HG02588 (cell line): ENCODE data around the gene NOC2L.
"Not testable (repeated sequence)": the region's sequence is repeated elsewhere in the genome, so short reads cannot be mapped to it uniquely, and the experiment has no call there.

Experiments
- ATAC-seq: cut with Tn5 transposase; IDR thresholded peaks from one replicate; pipeline ENCODE4 v1.9.1; 2021; ENCODE audit warnings: mild to moderate bottlenecking, moderate library complexity; ENCODE audit not compliant: unreplicated experiment

Gene NOC2L

DNA sequence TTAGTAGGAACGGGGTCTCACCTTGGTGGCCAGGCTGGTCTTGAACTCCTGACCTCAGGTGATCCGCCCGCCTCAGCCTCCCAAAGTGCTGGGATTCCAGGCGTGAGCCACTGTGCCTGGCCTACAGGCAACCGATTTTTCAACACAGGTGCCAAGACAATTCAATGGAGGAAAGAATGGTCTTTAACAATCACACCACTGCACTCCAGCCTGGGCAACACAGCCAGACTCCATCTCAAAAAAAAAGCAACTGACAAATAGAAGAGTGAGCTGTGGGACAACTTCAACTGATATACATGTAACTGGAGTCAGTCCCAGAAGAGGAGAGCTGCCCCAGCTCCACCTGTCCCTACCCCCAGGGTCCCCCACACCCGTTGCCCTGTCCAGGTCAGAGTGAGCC is 35.5 kb upstream of the NOC2L start:
- not testable (repeated sequence) for ATAC-seq

- ATAC-seq: no peak
Measured at GRCh38 chr1:993379-993995, 34.4 kb upstream of the NOC2L start.

DNA sequence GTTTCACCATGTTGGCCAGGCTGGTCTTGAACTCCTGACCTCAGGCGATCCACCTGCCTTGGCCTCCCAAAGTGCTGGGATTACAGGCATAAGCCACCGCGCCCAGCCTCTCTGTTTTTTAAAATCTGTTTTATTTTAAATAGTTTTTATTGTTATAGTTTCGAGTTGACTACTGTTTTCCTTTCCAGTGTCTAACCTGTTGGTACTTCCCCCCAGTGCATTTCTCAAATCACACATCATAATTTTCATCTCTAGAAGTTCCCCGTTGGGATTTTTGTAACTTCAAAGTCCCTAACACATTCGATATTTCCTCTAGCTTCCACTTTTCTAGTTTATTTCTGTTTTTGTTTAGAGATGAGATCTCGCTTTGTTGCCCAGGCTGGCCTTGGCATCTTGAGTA is 33.3 kb upstream of the NOC2L start:
- no peak for ATAC-seq

DNA sequence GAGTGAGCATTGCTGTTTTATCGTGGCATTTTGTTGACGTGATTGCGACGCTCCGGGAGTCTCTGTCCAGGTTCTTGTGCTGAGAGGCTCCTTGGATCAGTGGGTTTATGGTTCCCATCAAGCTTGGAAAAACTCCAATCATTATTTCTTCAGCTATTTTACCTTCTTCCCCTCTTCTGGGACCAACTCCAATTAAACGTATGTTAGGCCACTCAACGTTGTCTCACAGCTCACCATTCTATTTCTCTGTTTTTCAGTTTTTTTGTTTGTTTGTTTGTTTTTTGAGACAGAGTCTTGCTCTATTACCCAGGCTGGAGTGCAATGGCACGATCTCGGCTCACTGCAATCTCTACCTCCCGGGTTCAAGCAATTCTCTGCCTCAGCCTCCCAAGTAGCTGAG is 32.8 kb upstream of the NOC2L start:
- no peak for ATAC-seq

DNA sequence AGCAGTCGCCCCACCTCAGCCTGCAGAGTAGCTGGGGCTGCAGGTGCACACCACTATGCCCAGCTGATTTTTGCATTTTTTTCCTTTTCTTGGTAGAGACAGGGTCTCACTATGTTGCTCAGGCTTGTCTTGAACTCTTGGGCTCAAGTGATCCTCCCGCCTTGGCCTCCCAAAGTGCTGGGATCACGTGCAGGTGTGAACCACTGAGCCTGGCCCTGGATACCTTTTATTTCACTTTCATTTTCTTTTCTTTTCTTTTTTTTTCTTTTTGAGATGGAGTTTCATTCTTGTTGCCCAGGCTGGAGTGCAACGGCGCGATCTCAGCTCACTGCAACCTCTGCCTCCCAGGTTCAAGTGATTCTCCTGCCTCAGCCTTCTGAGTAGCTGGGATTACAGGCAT is 32.2 kb upstream of the NOC2L start:
- ATAC-seq: not testable (repeated sequence)

- not testable (repeated sequence) for ATAC-seq
Measured at GRCh38 chr1:988061-988460, 29.0 kb upstream of the NOC2L start.

- no peak for ATAC-seq
Measured at GRCh38 chr1:985126-985525, 26.1 kb upstream of the NOC2L start.

DNA sequence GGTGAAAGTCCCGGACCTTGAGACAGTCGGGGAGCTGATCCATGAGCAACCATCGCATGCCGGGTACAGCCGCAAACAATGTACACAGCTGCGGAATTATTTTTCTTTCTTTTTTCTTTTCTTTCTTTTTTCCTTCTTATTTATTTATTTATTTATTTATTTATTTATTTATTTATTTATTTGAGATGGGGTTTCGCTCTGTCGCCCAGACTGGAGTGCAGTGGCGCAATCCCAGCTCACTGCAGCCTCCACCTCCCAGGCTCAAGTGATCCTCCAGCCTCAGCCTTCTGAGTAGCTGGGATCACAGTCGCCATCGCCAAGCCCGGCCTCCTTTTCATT is 25.4 kb upstream of the NOC2L start:
- ATAC-seq: no peak

DNA sequence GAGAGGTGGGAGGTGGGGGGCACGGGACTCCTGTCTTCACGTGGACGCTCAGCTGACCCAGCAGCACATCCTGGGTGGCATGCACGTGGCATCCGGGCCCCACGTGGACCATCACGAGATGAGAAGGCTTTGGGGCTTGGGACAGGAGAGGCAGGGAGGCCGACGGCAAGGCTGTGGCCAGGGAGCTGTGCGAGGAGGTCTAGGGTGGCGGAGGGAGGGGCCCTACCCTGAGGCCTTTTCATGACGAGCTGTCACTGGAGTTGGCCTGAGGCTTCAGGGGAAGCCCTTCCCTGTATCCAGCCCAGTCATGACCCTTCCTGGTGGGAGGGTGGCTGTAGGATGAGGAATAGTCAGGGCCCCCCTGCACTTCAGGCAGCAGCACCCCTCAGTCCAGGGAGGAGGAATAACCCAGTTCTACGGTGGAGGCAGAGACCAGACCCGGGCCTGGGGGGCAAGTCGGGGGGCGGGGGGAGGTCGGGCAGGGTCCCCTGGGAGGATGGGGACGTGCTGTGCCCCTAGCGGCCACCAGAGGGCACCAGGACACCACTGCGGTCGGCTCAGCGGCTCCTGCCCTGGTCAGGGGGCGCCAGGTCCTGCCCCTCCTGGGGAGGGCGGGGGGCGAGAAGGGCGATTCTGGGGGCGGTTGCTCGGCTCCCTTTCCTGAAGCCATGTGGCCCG is 24.9 kb upstream of the NOC2L start:
- no peak for ATAC-seq

DNA sequence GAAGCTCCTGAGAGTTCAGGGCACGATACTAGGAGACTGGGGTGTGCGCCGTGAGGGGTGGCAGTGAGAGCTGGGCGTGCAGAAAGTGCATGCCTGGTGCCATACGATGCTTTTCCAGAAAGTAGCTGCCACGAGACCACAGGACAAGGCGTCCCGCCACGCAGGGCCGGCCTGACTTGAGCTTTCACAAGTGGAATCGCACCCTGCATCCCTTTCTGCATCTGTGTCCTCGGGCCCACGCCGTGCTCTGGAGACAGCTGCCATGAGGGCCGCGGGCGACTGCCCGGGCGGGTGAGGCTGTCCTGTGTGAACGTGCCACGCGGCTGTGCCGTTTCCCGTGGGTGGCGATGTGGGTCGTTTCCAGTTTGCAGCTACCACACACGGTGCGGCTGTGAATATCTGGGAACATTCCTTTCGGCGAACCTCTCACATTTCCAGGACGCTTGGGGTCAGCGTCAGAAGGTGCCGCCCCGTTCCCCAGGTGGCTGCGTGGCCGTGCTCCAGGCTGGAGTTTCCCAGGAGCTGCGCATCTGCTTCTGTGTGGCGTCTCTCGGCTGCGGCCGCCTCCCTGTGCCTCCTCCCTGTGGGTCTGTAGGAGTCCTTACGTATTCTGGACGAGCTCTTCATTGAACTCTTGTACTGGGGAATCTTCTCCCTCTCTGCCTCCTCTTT is 23.8 kb upstream of the NOC2L start:
- no peak for ATAC-seq

DNA sequence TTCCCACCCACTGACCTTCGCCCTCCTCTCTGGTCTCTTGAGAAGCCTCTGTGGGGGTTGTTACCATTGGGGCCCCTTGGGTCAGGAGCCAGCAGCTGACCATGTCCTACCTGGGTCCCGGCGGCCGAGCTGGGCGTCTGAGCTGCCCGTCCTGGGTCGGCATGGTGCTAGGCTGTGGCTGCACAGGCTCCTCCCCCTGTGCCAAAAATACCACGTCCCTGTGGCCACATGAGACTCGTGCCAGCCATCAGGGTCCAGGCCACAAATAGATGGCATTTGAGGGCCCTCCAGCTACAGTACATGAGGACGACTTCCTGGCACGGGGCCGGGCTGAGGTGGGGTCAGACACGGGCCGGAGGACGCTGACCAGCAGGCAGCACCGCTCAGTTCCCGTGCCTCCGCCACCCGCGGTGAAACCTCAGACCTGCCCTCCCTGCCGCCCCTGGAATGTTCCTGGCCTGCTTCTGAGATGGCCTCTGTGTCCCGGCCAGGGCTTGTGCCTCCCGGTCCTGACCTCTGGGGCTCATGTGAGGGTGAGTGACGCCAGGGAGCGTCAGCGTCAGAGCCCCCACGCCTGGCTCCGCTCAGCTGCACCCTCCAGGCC is 23.0 kb upstream of the NOC2L start, which contains the start of gene PERM1:
Gene PERM1 (minus strand): TSS at position 139 of the 604 bp plus-strand sequence. CDS start 1,064 bp downstream, outside the sequence.
- ATAC-seq: no peak

DNA sequence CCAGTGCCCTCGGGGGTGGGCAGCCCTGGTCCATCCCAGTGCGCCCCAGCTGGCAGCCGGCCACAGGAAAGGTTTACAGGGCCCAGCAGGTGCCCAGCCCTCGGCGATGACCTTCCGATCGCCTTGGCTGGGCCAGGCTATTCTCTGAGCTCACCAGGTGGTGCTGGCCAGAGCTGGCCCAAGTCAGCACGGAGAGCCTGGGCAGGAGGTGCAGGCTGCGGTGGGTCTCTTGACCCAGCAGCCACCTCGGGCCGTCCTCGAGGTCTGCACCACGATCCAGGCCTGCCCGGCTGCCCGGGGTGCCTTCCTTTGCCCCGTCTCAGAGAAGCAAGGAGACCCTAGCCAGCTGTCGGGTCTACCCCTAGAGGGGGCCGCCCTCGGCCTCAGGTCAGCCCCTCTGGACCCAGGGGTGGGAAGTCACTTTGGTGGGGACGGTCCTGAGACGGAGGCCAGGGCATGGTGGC is 22.5 kb upstream of the NOC2L start:
- no peak for ATAC-seq

- ATAC-seq: no peak
Measured at GRCh38 chr1:980602-981395, 21.7 kb upstream of the NOC2L start.

DNA sequence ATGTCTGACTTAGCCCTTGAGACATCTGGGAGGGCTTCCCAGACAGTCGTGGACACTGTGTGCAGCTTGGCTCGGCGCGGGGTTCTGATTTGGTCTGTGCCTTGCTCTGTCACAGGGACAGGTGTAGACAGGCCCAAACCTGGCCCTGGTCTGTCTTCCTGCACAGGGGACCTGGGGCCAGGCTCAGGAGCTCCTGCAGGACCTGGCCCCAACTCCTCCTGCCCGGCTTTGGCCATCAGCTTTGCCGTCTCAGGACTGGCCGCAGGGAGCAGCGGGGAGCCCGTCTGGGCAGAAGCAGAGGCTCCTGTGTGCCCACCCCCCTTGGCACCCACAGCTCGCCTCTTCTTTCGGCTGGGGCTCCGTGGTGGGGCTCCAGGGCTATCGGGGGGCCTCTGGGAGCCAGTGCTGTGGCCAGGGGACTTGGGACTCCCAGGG is 21.1 kb upstream of the NOC2L start:
- no peak for ATAC-seq

DNA sequence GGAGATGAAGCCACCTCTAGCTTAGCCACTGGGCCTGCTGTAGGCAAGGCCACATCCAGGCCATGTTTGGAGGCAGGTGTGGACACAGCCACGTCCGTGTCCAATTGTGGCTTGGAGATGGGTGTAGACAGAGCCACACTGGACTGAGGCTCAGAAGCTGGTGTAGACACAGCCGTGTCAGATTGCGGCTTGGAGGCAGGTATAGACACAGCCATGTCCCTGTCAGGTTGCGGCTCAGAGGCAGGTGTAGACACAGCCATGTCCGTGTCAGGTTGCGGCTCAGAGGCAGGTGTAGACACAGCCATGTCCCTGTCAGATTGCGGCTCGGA is 20.7 kb upstream of the NOC2L start:
- ATAC-seq: no peak

DNA sequence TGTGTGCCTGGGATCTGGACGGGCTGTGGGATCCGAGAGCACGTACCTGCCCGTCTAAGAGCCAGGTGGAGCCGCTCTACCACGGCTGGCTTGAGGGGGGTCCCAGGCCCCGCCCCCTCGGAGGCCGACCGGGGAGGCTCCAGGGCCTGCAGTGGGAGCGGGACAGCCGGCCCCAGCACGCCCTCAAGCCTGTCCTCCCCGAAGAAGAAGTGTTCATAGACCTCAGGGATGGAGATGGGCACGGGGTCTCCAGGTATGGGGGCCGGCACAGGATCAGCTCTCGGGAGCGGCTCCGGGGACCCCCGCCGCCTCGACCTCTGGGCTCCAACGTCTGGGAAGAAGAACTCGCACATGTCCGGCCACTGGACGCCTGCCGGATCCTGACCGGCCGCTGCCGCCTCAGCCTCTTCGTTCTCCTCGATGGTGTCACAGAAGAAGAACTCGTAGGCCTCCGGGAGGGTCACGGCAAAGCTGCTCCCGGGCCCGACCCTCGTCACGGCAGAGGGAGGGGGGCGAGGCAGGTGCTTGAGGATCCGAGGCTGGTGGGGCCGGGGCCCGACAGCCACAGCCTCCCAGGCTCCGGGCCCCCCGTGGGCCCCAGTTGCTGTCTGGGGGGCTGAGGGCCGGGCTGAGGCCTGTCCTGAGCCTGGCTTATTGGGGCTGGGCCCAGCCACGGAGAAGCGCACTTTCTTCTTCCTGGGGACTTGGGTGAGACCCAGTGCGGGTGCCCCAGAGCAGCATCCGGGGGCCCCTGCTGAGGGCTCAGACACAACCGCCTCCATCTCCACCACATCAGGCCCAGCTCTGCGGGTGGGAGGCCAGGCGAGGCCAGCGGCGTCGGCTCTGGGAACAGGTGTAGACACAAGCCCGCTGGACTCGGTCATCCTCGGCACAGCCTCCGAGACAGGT is 20.0 kb upstream of the NOC2L start:
- no peak for ATAC-seq

DNA sequence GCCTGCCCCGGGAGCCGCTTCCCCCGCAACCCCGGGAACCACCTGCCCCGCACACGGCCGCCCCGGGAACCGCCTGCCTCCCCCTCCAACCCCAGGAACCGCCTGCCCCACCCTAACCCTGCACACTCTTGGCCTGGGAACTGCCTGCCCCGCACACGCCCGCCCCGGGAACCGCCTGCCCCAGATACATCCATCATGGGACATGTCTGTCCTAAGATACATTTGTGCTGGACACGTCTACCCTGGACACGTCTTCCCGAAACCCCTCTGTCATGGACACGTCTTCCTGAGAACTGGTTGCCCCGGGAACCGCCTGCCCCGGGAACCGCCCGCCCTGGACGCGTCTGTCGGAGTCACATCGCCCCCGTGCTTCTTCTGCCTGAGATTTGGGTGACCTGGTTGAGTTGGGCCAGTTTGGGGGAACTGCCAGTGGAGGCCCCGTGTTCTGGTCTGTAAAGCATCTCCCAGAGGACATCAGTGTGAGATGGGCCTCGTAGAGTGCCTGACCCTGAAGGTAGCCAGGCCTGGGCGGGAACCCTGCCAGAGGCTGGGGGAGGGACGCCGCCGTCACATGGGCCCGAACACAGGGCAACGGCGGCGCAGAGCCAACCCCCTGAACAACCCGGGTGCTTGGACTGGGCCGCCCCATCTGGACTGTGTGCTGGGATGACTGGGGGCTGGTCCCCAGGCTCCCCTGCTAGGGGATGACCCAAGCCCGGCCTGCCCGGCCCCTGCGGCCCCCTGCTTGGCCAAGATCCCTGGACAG is 19.2 kb upstream of the NOC2L start:
- no peak for ATAC-seq

DNA sequence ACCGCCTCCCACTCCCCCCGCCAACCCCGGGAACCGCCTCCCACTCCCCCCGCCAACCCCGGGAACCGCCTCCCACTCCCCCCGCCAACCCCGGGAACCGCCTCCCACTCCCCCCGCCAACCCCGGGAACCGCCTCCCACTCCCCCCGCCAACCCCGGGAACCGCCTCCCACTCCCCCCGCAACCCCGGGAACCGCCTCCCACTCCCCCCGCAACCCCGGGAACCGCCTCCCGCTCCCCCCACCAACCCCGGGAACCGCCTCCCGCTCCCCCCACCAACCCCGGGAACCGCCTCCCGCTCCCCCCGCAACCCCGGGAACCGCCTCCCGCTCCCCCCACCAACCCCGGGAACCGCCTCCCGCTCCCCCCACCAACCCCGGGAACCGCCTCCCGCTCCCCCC is 17.7 kb upstream of the NOC2L start:
- not testable (repeated sequence) for ATAC-seq
